Neural cell (in vitro differentiated cells): Measurements from ENCODE around the gene PPP1R1A. TPM values are rescaled to one million over a fixed set of nuclear protein-coding genes. Genes with fewer than 3 reads are reported as not detected.

Experiments
- H2AFZ ChIP-seq: fragments of 200-600, 300-800 bp; sonication (generic), shearing (Covaris generic); 2 replicates; pipeline ENCODE4 v1.6.0; 2014; ENCODE audit warnings: low read depth, mild to moderate bottlenecking, antibody characterized with exemption, low read length, moderate library complexity
- H3F3A ChIP-seq: fragments of 200-600 bp; shearing (Covaris generic); 2 replicates; pipeline ENCODE4 v1.6.1; 2016; ENCODE audit warnings: mild to moderate bottlenecking, moderate library complexity, mixed read lengths, antibody characterized with exemption, low read length; ENCODE audit not compliant: insufficient read depth, poor library complexity, severe bottlenecking
- H3K27ac ChIP-seq: fragments of 200-600, 300-800 bp; sonication (generic), shearing (Covaris generic); 2 replicates; pipeline ENCODE4 v1.5.1; 2014; ENCODE audit warnings: mild to moderate bottlenecking, low read length, moderate library complexity
- H3K27me3 ChIP-seq: fragments of 300-800, 200-600 bp; sonication (generic), shearing (Covaris generic); 2 replicates; pipeline ENCODE4 v1.6.0; 2014; ENCODE audit warnings: mild to moderate bottlenecking, low read depth, low read length, moderate library complexity; ENCODE audit not compliant: insufficient read depth
- H3K36me3 ChIP-seq: fragments of 300-800, 200-600 bp; sonication (generic), shearing (Covaris generic); 2 replicates; pipeline ENCODE4 v1.5.1; 2014; ENCODE audit warnings: mild to moderate bottlenecking, antibody characterized with exemption, low read length, moderate library complexity; ENCODE audit not compliant: insufficient read depth
- H3K4me2 ChIP-seq: fragments of 300-800, 200-600 bp; sonication (generic), shearing (Covaris generic); 2 replicates; pipeline ENCODE4 v1.6.0; 2014; ENCODE audit warnings: mild to moderate bottlenecking, low read length
- H3K4me3 ChIP-seq: fragments of 300-800, 200-600 bp; sonication (generic), shearing (Covaris generic); 2 replicates; pipeline ENCODE4 v1.5.1; 2014; ENCODE audit warnings: mild to moderate bottlenecking, low read length, moderate library complexity
- H3K79me2 ChIP-seq: fragments of 200-600 bp; shearing (Covaris generic); replicated peaks from 2 replicates; pipeline ENCODE4 v1.6.0; 2014; ENCODE audit warnings: mild to moderate bottlenecking, low read length, moderate library complexity; ENCODE audit not compliant: insufficient read depth
- H3K9ac ChIP-seq: fragments of 300-800, 200-600 bp; sonication (generic), shearing (Covaris generic); 2 replicates; pipeline ENCODE4 v1.6.1; 2016; ENCODE audit warnings: mild to moderate bottlenecking, low read length, mixed read lengths
- H3K9me2 ChIP-seq: fragments of 200-600 bp; shearing (Covaris generic); 2 replicates; pipeline ENCODE4 v1.6.1; 2016; ENCODE audit warnings: mild to moderate bottlenecking, low read length, mixed read lengths; ENCODE audit not compliant: insufficient read depth
- H3K9me3 ChIP-seq: fragments of 200-600, 300-800 bp; sonication (generic), shearing (Covaris generic); 2 replicates; pipeline ENCODE4 v1.6.1; 2016; ENCODE audit warnings: mild to moderate bottlenecking, mixed run types, low read length, moderate library complexity, mixed read lengths
- H4K20me1 ChIP-seq: fragments of 200-600 bp; shearing (Covaris generic); 2 replicates; pipeline ENCODE4 v1.6.1; 2016; ENCODE audit warnings: mild to moderate bottlenecking, mixed run types; ENCODE audit not compliant: insufficient read depth
- EP300 ChIP-seq: fragments of 450-650 bp; conservative IDR thresholded peaks from 2 replicates; pipeline ENCODE4 v1.6.1; 2014; ENCODE audit warnings: antibody characterized with exemption, mild to moderate bottlenecking, moderate library complexity; ENCODE audit not compliant: poor library complexity, severe bottlenecking
- EZH2 ChIP-seq: fragments of 200-600, 300-800 bp; shearing (Covaris generic), sonication (generic); IDR thresholded peaks from 2 replicates; pipeline ENCODE4 v1.6.1; 2014; ENCODE audit warnings: antibody characterized with exemption, low read length, borderline replicate concordance, mild to moderate bottlenecking; ENCODE audit not compliant: insufficient read depth, poor library complexity, severe bottlenecking
- MXI1 ChIP-seq: fragments of 450-650 bp; conservative IDR thresholded peaks from 2 replicates; pipeline ENCODE4 v1.6.1; 2014; ENCODE audit warnings: antibody characterized with exemption, mild to moderate bottlenecking; ENCODE audit not compliant: poor library complexity, severe bottlenecking
- POLR2AphosphoS5 ChIP-seq: IDR thresholded peaks from 2 replicates; pipeline ENCODE4 v1.6.1; 2012
- RAD21 ChIP-seq: fragments of 450-650 bp; conservative IDR thresholded peaks from 2 replicates; pipeline ENCODE4 v1.6.1; 2014; ENCODE audit warnings: antibody characterized with exemption, mild to moderate bottlenecking, moderate library complexity
- SMC3 ChIP-seq: fragments of 450-650 bp; conservative IDR thresholded peaks from 2 replicates; pipeline ENCODE4 v1.6.1; 2014; ENCODE audit warnings: antibody characterized with exemption, mild to moderate bottlenecking, moderate library complexity; ENCODE audit not compliant: poor library complexity
- TAF1 ChIP-seq: IDR thresholded peaks from 2 replicates; pipeline ENCODE4 v1.6.1; 2012; ENCODE audit warnings: low read depth
- polyA plus RNA-seq: library from polyadenylated mRNA; depleted of rRNA; stranded (reverse); fragments of >200 nt; gene quantifications from 2 replicates; pipeline ENCODE4 v1.2.3, GENCODE V29; 2014
- TF ChIP-seq, protein P1 (sequence below): IDR thresholded peaks from 2 replicates; pipeline ENCODE4 v1.6.1; 2012; ENCODE audit warnings: borderline replicate concordance
- TF ChIP-seq, protein P2 (sequence below): fragments of 450-650 bp; IDR thresholded peaks from 2 replicates; pipeline ENCODE4 v1.5.1; 2014; ENCODE audit warnings: antibody characterized with exemption, mild to moderate bottlenecking, moderate library complexity; ENCODE audit not compliant: poor library complexity, severe bottlenecking

PPP1R1A gene
- polyA plus RNA-seq, 1 donor from 2014 or later, result 28.9 TPM

DNA sequence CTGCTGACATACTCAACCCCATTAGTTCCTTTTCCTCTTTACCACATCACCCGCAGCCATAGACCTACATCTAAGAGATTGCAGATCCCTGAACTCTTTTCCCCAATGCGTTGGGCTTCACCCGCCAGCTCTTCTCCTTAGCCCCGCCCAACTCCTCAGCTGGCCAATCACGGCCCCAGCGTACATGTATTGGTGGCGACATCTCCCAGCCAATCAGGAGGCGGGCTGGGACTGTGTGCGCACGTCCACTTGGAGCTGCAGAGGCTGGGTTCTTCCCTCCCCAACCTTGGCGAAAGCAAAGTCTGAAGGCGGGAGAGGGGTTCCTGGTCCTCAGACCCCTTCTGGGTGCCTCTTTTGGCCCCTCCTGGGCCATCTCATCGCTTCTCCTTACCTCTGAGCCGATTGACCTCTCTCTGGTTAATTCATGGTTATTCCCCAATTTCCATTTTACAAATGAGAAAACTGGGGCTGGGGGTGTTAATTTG, 28.0 kb downstream of the PPP1R1A start:
- Histone ChIP-seq H3K27ac (no peak overlapping the region), H3K79me2 (no peaks in the 10 kb centered on the region), H3F3A (no peaks in the 10 kb centered on the region), H3K9me3 (no peaks in the 10 kb centered on the region), H3K9ac (peak overlapping the region; percentile 34), H2AFZ (no peak overlapping the region), H3K27me3 (no peaks in the 10 kb centered on the region), H4K20me1 (no peaks in the 10 kb centered on the region), H3K9me2 (no peaks in the 10 kb centered on the region), H3K36me3 (no peaks in the 10 kb centered on the region), H3K4me2 (no peak overlapping the region), H3K4me3 (peak overlapping the region; percentile 57)
- no peak for TF ChIP-seq EZH2
- TF ChIP-seq POLR2AphosphoS5, result peak; percentile 27

DNA sequence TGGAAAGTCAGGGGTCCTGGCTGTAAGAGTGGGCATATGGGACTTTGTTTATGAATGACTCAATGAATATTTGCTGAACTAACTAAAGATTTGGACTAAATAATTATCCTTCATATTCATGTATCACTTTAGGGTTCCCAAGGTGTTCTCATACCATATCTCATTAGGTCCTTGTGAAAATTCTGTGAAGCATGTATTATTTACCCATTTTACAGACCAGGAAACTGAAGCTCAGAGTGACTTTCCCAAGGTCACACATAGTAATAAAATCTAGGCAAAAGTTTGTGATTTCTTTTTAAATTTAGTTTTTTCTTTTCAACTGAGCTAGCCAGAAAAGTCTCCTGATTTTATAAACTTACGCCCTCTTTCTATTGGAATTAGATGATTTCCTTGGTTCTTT, 29.7 kb downstream of the PPP1R1A start:
- no peak overlapping the region for H2AFZ ChIP-seq
- H3K36me3 ChIP-seq, result no peaks in the 10 kb centered on the region
- no peaks in the 10 kb centered on the region for H3K9me2 ChIP-seq
- TF ChIP-seq, protein P1, sequence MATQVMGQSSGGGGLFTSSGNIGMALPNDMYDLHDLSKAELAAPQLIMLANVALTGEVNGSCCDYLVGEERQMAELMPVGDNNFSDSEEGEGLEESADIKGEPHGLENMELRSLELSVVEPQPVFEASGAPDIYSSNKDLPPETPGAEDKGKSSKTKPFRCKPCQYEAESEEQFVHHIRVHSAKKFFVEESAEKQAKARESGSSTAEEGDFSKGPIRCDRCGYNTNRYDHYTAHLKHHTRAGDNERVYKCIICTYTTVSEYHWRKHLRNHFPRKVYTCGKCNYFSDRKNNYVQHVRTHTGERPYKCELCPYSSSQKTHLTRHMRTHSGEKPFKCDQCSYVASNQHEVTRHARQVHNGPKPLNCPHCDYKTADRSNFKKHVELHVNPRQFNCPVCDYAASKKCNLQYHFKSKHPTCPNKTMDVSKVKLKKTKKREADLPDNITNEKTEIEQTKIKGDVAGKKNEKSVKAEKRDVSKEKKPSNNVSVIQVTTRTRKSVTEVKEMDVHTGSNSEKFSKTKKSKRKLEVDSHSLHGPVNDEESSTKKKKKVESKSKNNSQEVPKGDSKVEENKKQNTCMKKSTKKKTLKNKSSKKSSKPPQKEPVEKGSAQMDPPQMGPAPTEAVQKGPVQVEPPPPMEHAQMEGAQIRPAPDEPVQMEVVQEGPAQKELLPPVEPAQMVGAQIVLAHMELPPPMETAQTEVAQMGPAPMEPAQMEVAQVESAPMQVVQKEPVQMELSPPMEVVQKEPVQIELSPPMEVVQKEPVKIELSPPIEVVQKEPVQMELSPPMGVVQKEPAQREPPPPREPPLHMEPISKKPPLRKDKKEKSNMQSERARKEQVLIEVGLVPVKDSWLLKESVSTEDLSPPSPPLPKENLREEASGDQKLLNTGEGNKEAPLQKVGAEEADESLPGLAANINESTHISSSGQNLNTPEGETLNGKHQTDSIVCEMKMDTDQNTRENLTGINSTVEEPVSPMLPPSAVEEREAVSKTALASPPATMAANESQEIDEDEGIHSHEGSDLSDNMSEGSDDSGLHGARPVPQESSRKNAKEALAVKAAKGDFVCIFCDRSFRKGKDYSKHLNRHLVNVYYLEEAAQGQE, result no peak
- TF ChIP-seq TAF1 (no peak), POLR2AphosphoS5 (no peak), RAD21 (no peak)
- TF ChIP-seq, protein P2, sequence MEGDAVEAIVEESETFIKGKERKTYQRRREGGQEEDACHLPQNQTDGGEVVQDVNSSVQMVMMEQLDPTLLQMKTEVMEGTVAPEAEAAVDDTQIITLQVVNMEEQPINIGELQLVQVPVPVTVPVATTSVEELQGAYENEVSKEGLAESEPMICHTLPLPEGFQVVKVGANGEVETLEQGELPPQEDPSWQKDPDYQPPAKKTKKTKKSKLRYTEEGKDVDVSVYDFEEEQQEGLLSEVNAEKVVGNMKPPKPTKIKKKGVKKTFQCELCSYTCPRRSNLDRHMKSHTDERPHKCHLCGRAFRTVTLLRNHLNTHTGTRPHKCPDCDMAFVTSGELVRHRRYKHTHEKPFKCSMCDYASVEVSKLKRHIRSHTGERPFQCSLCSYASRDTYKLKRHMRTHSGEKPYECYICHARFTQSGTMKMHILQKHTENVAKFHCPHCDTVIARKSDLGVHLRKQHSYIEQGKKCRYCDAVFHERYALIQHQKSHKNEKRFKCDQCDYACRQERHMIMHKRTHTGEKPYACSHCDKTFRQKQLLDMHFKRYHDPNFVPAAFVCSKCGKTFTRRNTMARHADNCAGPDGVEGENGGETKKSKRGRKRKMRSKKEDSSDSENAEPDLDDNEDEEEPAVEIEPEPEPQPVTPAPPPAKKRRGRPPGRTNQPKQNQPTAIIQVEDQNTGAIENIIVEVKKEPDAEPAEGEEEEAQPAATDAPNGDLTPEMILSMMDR, result no peak
- no peaks in the 10 kb centered on the region for H4K20me1 ChIP-seq
- H3K27me3 ChIP-seq, result no peaks in the 10 kb centered on the region
- H3K79me2 ChIP-seq, result no peaks in the 10 kb centered on the region
- no peak overlapping the region for H3K27ac ChIP-seq
- H3K9ac ChIP-seq, result no peak overlapping the region
- H3K9me3 ChIP-seq, result no peaks in the 10 kb centered on the region
- H3F3A ChIP-seq, result no peaks in the 10 kb centered on the region
- H3K4me3 ChIP-seq, result no peak overlapping the region
- H3K4me2 ChIP-seq, result no peak overlapping the region

DNA sequence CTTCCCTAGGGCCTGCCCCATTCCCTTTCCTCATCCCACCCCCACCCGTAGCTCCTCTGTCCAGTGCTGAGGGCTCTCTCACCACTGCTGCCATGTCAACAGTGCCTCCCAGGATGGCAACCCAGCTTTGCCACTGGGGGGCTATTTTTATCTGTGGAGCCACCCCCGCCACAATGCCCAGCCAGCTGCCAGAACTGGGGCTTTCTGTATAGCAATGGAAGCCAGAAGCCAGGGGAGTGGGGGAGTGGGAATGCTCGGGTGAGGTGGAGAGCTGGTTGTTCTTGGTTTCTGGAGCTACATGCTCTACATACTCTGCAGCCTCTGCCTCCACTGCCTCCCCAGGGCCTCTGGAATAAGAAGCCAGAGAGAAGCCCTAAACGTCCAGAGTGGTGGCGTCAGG, 30.1 kb downstream of the PPP1R1A start:
- no peak overlapping the region for H3K27ac ChIP-seq
- no peak overlapping the region for H3K4me2 ChIP-seq
- no peaks in the 10 kb centered on the region for H3K9me3 ChIP-seq
- TF ChIP-seq, protein P2, result no peak
- TF ChIP-seq MXI1, result no peak
- TF ChIP-seq, protein P1, result no peak
- TF ChIP-seq EP300, result no peak
- no peak for TF ChIP-seq TAF1
- TF ChIP-seq SMC3, result no peak
- TF ChIP-seq POLR2AphosphoS5, result no peak
- no peak for TF ChIP-seq RAD21
- TF ChIP-seq EZH2, result no peak
- no peaks in the 10 kb centered on the region for H3K27me3 ChIP-seq
- no peak overlapping the region for H3K4me3 ChIP-seq
- no peaks in the 10 kb centered on the region for H3K9me2 ChIP-seq
- H3K79me2 ChIP-seq, result no peaks in the 10 kb centered on the region
- H3F3A ChIP-seq, result no peaks in the 10 kb centered on the region
- H4K20me1 ChIP-seq, result no peaks in the 10 kb centered on the region
- no peak overlapping the region for H2AFZ ChIP-seq
- no peak overlapping the region for H3K9ac ChIP-seq
- H3K36me3 ChIP-seq, result no peaks in the 10 kb centered on the region
